Small intestine (tissue), 7 donors: Measurements from ENCODE around the gene ATG16L2. TPM values are rescaled to one million over a fixed set of nuclear protein-coding genes. Genes with fewer than 3 reads are reported as not detected.

Source experiments
- DNase-seq, 2 donors: peaks; one replicate each; pipeline versions ENCODE4 v3.0.0 to v3.0.0-alpha.2; 2013
- FAIRE-seq: peaks from 2 replicates; lab custom pipeline; 2012; peaks lifted over from hg19 to GRCh38; lab: Jason Lieb, UNC
- H3K27ac ChIP-seq, 3 donors: one replicate each; pipeline ENCODE4 v1.5.1; 2013; ENCODE audit warnings: low read length in 2 of 3, mild to moderate bottlenecking in 2 of 3, control low read depth in 1 of 3, inconsistent platforms in 1 of 3, low read depth in 1 of 3, moderate library complexity in 1 of 3
- H3K27me3 ChIP-seq, 3 donors: one replicate each; pipeline ENCODE4 v1.6.1; 2013; ENCODE audit warnings: low read length in 3 of 3, inconsistent platforms in 1 of 3; ENCODE audit not compliant: control insufficient read depth in 3 of 3, insufficient read depth in 3 of 3
- H3K36me3 ChIP-seq, 3 donors: one replicate each; pipeline ENCODE4 v1.6.1; 2013; ENCODE audit warnings: low read length in 3 of 3, inconsistent platforms in 1 of 3, low read depth in 1 of 3, mild to moderate bottlenecking in 1 of 3, moderate library complexity in 1 of 3; ENCODE audit not compliant: control insufficient read depth in 3 of 3, insufficient read depth in 2 of 3
- H3K4me1 ChIP-seq, 3 donors: one replicate each; pipeline ENCODE4 v1.6.1; 2013; ENCODE audit warnings: low read length in 2 of 3, inconsistent platforms in 1 of 3, low read depth in 1 of 3, mild to moderate bottlenecking in 1 of 3, moderate library complexity in 1 of 3; ENCODE audit not compliant: control insufficient read depth in 3 of 3, insufficient read depth in 2 of 3
- H3K4me3 ChIP-seq, 3 donors: one replicate each; pipeline ENCODE4 v1.5.1; 2013; ENCODE audit warnings: low read length in 3 of 3, control low read depth in 1 of 3, inconsistent platforms in 1 of 3, low read depth in 1 of 3, mild to moderate bottlenecking in 1 of 3, moderate library complexity in 1 of 3
- H3K9me3 ChIP-seq, 2 donors: one replicate each; pipeline ENCODE4 v1.6.1; 2013; ENCODE audit warnings: low read depth in 1 of 2, low read length in 1 of 2; ENCODE audit not compliant: control insufficient read depth in 2 of 2, insufficient read depth in 1 of 2
- WGBS, 3 donors: extraction: QIAGEN DNeasy Blood & Tissue Kit; methylation state at CpG; one replicate each; pipeline ENCODE4 v1.1.7; 2013; 5-methylcytosine and 5-hydroxymethylcytosine counted together
- polyA plus RNA-seq, 4 donors: library from polyadenylated mRNA; stranded (reverse) in 3 of 4; unstranded in 1 of 4; fragments of 200-250 nt in 3 of 4; fragments of 120-200 nt in 1 of 4; gene quantifications; one replicate each; pipeline versions ENCODE4 v1.2.1 to v1.2.3, GENCODE V29; 2013
- donor health status: healthy with polysubstance abuse.
- donor health status: control.
- donor health status: control.
- donor health status: Bipolar disorder and iron deficiency.
- donor health status: healthy.

The ATG16L2 gene
- polyA plus RNA-seq, 4 donors = 19.7 to 50.7 (median 40.1) TPM

DNA sequence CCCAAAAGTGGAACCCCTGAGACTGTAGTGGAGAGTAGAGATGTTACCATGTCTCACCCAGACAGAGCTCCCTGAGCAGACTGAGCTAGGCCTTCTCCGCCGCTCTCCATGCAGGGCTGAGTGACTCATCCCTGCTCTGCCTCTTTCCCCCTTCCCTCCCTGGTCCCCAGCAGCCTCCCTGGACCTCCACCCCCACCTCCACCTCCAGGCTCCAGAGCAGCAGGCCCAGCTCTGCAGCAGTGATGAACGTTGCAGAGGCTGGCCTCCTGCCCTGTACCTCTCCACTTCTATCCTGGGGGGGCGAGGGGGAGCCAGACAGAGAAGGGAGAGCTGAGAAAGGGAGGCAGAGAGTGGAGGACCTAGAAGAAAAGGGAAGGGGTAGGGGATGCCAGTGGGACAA lies 42.7 kb upstream of the ATG16L2 start:
- Histone ChIP-seq H3K27me3 (no peaks in the 10 kb centered on the region), H3K9me3 (no peaks in the 10 kb centered on the region), H3K36me3 (peaks cover 0 to 93% (median 0%) of the 10 kb centered on the region in 3 donors), H3K4me3 (no peak overlapping the region), H3K27ac (no peak overlapping the region), H3K4me1 (peaks cover 0 to 78% (median 0%) of the 10 kb centered on the region in 3 donors)
- DNase-seq = no peak
- 49 to 72% (median 66%) methylated on average over 4 of the region's 4 CpGs for WGBS, 3 donors
- no peak for FAIRE-seq

GRCh38 chr11:72772059-72772458 lies 42.2 kb upstream of the ATG16L2 start:
- no peaks in the 10 kb centered on the region for H3K27me3 ChIP-seq
- FAIRE-seq (no peak), DNase-seq (no peak)
- peaks cover 0 to 95% (median 0%) of the 10 kb centered on the region in 3 donors for H3K36me3 ChIP-seq
- H3K4me3 ChIP-seq = no peak overlapping the region
- H3K27ac ChIP-seq = no peak overlapping the region
- 75 to 90% (median 75%) methylated on average over 11 to 12 of the region's 12 CpGs for WGBS, 3 donors
- peaks cover 0 to 78% (median 0%) of the 10 kb centered on the region in 3 donors for H3K4me1 ChIP-seq
- H3K9me3 ChIP-seq = no peaks in the 10 kb centered on the region

DNA sequence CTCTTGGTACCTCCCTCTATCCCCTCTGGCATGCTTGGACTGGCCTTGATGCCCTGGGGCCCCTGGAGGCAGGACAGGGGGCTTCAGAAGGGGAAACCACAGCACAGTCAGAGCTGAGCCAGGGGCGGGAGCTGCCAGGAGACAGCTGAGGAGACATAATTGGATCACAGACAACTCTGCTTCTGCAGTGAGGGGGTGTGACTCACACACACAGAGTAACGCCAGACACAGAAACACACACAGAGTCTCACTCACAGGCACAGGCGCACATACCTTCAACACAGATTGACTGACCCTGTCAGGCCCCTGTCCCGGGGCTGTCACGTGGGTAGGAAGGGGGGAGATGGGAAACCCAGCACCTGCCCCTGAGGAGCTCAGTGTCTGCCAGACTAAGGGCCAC lies 40.9 kb upstream of the ATG16L2 start:
- peak overlapping the region in 1 of 3 donors; percentile 50 for H3K27ac ChIP-seq

DNA sequence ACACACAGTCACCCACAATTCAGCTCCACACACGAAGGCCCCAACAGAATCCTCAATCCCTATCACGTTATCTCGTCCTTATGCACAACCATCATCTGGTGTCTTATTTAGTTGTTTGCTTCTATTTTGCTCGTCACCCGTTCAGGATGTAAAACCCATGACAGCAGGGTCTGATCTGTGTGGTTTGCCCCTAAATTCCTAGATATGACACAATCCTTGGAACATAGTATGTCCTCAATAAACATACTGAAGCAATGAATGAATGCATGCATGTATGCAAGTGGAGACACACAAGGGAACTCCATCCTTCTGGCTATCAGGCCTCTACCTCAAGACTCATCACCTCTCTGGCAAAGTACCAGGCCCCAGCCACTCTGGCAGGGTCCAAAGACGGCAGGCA lies 40.5 kb upstream of the ATG16L2 start:
- H3K27me3 ChIP-seq = no peaks in the 10 kb centered on the region
- peak overlapping the region in 1 of 3 donors; percentile 46 for H3K27ac ChIP-seq
- H3K4me3 ChIP-seq = no peak overlapping the region
- H3K4me1 ChIP-seq = peaks cover 0 to 79% (median under 1%) of the 10 kb centered on the region in 3 donors
- 55 to 62% (median 61%) methylated on average over 6 of the region's 6 CpGs for WGBS, 3 donors
- H3K9me3 ChIP-seq = no peaks in the 10 kb centered on the region
- FAIRE-seq (no peak), DNase-seq (no peak)
- peaks cover 0 to 95% (median 0%) of the 10 kb centered on the region in 3 donors for H3K36me3 ChIP-seq

More for the DNA sequence above, 40.9 kb upstream of the ATG16L2 start:
- Histone ChIP-seq H3K4me1 (peaks cover 0 to 79% (median 0%) of the 10 kb centered on the region in 3 donors), H3K36me3 (peaks cover 0 to 95% (median 0%) of the 10 kb centered on the region in 3 donors), H3K9me3 (no peaks in the 10 kb centered on the region), H3K27me3 (no peaks in the 10 kb centered on the region), H3K4me3 (no peak overlapping the region)
- no peak for FAIRE-seq
- WGBS, 3 donors = 40 to 50% (median 47%) methylated on average over 5 of the region's 5 CpGs
- peak in 1 of 2 donors; percentile 40 for DNase-seq

GRCh38 chr11:72774499-72774898 lies 39.7 kb upstream of the ATG16L2 start:
- Histone ChIP-seq H3K4me1 (peaks cover 0 to 80% (median 3%) of the 10 kb centered on the region in 3 donors), H3K9me3 (no peaks in the 10 kb centered on the region), H3K27me3 (no peaks in the 10 kb centered on the region), H3K4me3 (no peak overlapping the region), H3K36me3 (peaks cover 0 to 97% (median 0%) of the 10 kb centered on the region in 3 donors), H3K27ac (peak overlapping the region in 1 of 3 donors; percentile 21)
- FAIRE-seq (no peak), DNase-seq (no peak)
- 39 to 72% (median 49%) methylated on average over 6 of the region's 6 CpGs for WGBS, 3 donors

- Histone ChIP-seq H3K27ac (peak overlapping the region in 1 of 3 donors; percentile 86), H3K27me3 (no peaks in the 10 kb centered on the region), H3K9me3 (no peaks in the 10 kb centered on the region), H3K4me1 (peaks cover 0 to 80% (median 3%) of the 10 kb centered on the region in 3 donors), H3K36me3 (peaks cover 0 to 100% (median 0%) of the 10 kb centered on the region in 3 donors), H3K4me3 (peak overlapping the region in 1 of 3 donors; percentile 6)
- FAIRE-seq = no peak
- no peak for DNase-seq
- 61 to 79% (median 79%) methylated on average over 7 of the region's 7 CpGs for WGBS, 3 donors
Measured at GRCh38 chr11:72775288-72776110, 38.7 kb upstream of the ATG16L2 start.

- peaks cover 0 to 98% (median 0%) of the 10 kb centered on the region in 3 donors for H3K36me3 ChIP-seq
- H3K27ac ChIP-seq = peak overlapping the region in 1 of 3 donors; percentile 86
- DNase-seq (peak in 1 of 2 donors; percentile 71), FAIRE-seq (no peak)
- H3K9me3 ChIP-seq = no peaks in the 10 kb centered on the region
- peaks cover 0 to 75% (median 3%) of the 10 kb centered on the region in 3 donors for H3K4me1 ChIP-seq
- no peaks in the 10 kb centered on the region for H3K27me3 ChIP-seq
- WGBS, 3 donors = 55 to 78% (median 62%) methylated on average over 9 of the region's 9 CpGs
- peak overlapping the region in 1 of 3 donors; percentile 6 for H3K4me3 ChIP-seq
Measured at GRCh38 chr11:72776117-72776843, 37.9 kb upstream of the ATG16L2 start.
